ENCODE measurements around the gene IFRD2. TPM values are rescaled to one million over a fixed set of nuclear protein-coding genes. Genes with fewer than 3 reads are reported as not detected.

The IFRD2 gene
- total and polyA plus RNA-seq, 2 of the 8 experiments (the other 6 are each of a cell fraction or from before 2014, with no cell fraction given): 76.7 to 88.8 TPM

DNA sequence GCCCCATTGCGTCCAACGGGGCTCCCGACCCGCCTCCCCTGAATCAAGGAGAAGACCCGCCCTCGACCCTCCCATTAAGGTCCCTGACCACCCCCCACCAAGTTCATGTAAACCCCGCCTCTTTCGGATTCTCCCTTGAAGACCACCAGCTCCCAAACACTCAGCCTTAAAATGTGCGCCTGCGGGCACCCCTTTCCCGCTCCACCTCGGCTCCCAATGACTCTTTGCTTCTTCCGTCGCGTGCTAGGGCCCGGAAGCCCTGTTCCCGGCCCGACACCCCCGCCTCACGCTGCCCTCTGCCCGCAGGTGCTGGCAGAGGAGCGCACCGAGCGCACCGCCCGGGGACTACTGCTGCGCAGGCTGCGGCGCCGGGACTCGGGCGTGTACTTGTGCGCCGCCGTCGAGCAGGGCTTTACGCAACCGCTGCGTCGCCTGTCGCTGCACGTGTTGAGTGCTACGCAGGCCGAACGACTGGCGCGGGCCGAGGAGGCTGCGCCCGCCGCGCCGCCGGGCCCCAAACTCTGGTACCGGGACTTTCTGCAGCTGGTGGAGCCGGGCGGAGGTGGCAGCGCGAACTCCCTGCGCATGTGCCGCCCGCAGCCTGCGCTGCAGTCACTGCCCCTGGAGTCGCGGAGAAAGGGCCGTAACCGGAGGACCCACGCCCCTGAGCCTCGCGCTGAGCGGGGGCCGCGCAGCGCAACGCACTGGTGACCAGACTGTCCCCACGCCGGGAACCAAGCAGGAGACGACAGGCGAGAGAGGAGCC lies 16.1 kb downstream of the IFRD2 start (continued):
- TF ChIP-seq MAFK (IDR thresholded peaks at IDR 0.05; ENCODE audit: low read depth, low read length) (no peak), CTBP2 (IDR thresholded peaks at IDR 0.05; ENCODE audit: borderline replicate concordance, insufficient read depth, insufficient read length, low read length) (no peak), CEBPB (IDR thresholded peaks at IDR 0.05; ENCODE audit: low read depth, low read length) (peak; percentile 67), E2F6 (IDR thresholded peaks at IDR 0.05) (peak; percentile 98), MAX (IDR thresholded peaks at IDR 0.05) (peak; percentile 99), TAF1 (IDR thresholded peaks at IDR 0.05; ENCODE audit: low read depth, low read length) (0 out of 2 replicates have a peak, but pooled peaks have one; percentile 27), KDM4A (IDR thresholded peaks at IDR 0.05; ENCODE audit: low read depth, low read length, severe bottlenecking) (peak; percentile 95), RFX5 (IDR thresholded peaks at IDR 0.05; ENCODE audit: borderline replicate concordance, low read depth, low read length) (no peak), RNF2 (IDR thresholded peaks at IDR 0.05; ENCODE audit: borderline replicate concordance, low read depth, low read length, missing control alignments, poor library complexity, severe bottlenecking) (no peak), ASH2L (IDR thresholded peaks at IDR 0.05; ENCODE audit: low read length) (peak; percentile 15), RXRA (IDR thresholded peaks at IDR 0.05; ENCODE audit: insufficient read depth, low read depth, low read length) (no peak), EGR1 (IDR thresholded peaks at IDR 0.05; ENCODE audit: borderline replicate concordance, low read depth, low read length) (no peak), NRF1 (IDR thresholded peaks at IDR 0.05; ENCODE audit: low read depth, low read length) (peak; percentile 3; the same call in 1 of the 2 replicates), EZH2 (IDR thresholded peaks at IDR 0.05; ENCODE audit: low read depth, low read length, severe bottlenecking) (peak; percentile 49), SRF (IDR thresholded peaks at IDR 0.05; ENCODE audit: low read depth, low read length) (peak; percentile 74)
- TF ChIP-seq, protein P1, sequence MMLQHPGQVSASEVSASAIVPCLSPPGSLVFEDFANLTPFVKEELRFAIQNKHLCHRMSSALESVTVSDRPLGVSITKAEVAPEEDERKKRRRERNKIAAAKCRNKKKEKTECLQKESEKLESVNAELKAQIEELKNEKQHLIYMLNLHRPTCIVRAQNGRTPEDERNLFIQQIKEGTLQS (IDR thresholded peaks at IDR 0.05; ENCODE audit: insufficient read depth, low read depth, low read length): peak; percentile 84

Data from H1 (cell line).